Measurements from ENCODE around the gene SERPINA12. TPM values are rescaled to one million over a fixed set of nuclear protein-coding genes. Genes with fewer than 3 reads are reported as not detected.

SERPINA12 gene
- total RNA-seq, 1 donor from 2014 or later: not detected

GRCh38 chr14:94486883-94487282 lies 22.4 kb downstream of the SERPINA12 start:
- Histone ChIP-seq H3K4me2 (ENCODE audit: low read length) (peak overlapping the region; percentile 76), H2AFZ (ENCODE audit: low read depth, low read length) (peak overlapping the region; percentile 75), H3K27ac (ENCODE audit: low read depth, low read length) (no peak overlapping the region), H3K9ac (ENCODE audit: low read length) (peak overlapping the region; percentile 55), H3K79me2 (ENCODE audit: insufficient read depth, low read length) (no peaks in the 10 kb centered on the region), H4K20me1 (ENCODE audit: insufficient read depth, low read length) (no peaks in the 10 kb centered on the region), H3K4me3 (ENCODE audit: insufficient read depth, low read depth, low read length) (no peak overlapping the region), H3K36me3 (ENCODE audit: insufficient read depth, low read length) (no peaks in the 10 kb centered on the region), H3K27me3 (ENCODE audit: insufficient read depth, low read length) (peaks cover 4% of the 10 kb centered on the region), H3K9me3 (ENCODE audit: insufficient read depth, low read depth, low read length) (no peaks in the 10 kb centered on the region), H3K4me1 (ENCODE audit: insufficient read depth, low read length) (peaks cover 30% of the 10 kb centered on the region)
- peaks cover 20% of the 10 kb centered on the region for H3K4me1 Mint-ChIP-seq (ENCODE audit: low read depth, unreplicated experiment)
- DNase-seq (ENCODE audit: low read depth): no peak
- TF ChIP-seq CTCF (IDR thresholded peaks at IDR 0.05; ENCODE audit: insufficient read depth, low read depth, low read length): no peak
- TF ChIP-seq EZH2 (IDR thresholded peaks at IDR 0.05; ENCODE audit: insufficient read depth, low read length): no peak
- H3K4me3 Mint-ChIP-seq (ENCODE audit: unreplicated experiment): no peak overlapping the region
- peaks cover 2% of the 10 kb centered on the region for H3K36me3 Mint-ChIP-seq (ENCODE audit: low read depth, unreplicated experiment)
- H3K27ac Mint-ChIP-seq (ENCODE audit: unreplicated experiment): no peak overlapping the region
- H3K27me3 Mint-ChIP-seq (ENCODE audit: low read depth, unreplicated experiment): peaks cover 17% of the 10 kb centered on the region
- no peaks in the 10 kb centered on the region for H3K9me3 Mint-ChIP-seq (ENCODE audit: unreplicated experiment)
- FAIRE-seq: no peak

- peak overlapping the region; percentile 38 for H3K27ac ChIP-seq (ENCODE audit: low read depth, low read length)
- Mint-ChIP-seq H3K4me1 (ENCODE audit: low read depth, unreplicated experiment) (peaks cover 27% of the 10 kb centered on the region), H3K36me3 (ENCODE audit: low read depth, unreplicated experiment) (peaks cover 2% of the 10 kb centered on the region), H3K4me3 (ENCODE audit: unreplicated experiment) (no peak overlapping the region), H3K9me3 (ENCODE audit: unreplicated experiment) (no peaks in the 10 kb centered on the region), H3K27ac (ENCODE audit: unreplicated experiment) (no peak overlapping the region), H3K27me3 (ENCODE audit: low read depth, unreplicated experiment) (peaks cover 17% of the 10 kb centered on the region)
- H3K9ac ChIP-seq (ENCODE audit: low read length): peak overlapping the region; percentile 55
- H3K4me1 ChIP-seq (ENCODE audit: insufficient read depth, low read length): peaks cover 37% of the 10 kb centered on the region
- DNase-seq (ENCODE audit: low read depth) (peak; percentile 23), FAIRE-seq (no peak)
- H3K27me3 ChIP-seq (ENCODE audit: insufficient read depth, low read length): peaks cover 4% of the 10 kb centered on the region
- H3K4me2 ChIP-seq (ENCODE audit: low read length): peak overlapping the region; percentile 76
- no peaks in the 10 kb centered on the region for H4K20me1 ChIP-seq (ENCODE audit: insufficient read depth, low read length)
- no peaks in the 10 kb centered on the region for H3K9me3 ChIP-seq (ENCODE audit: insufficient read depth, low read depth, low read length)
- TF ChIP-seq EZH2 (IDR thresholded peaks at IDR 0.05; ENCODE audit: insufficient read depth, low read length): no peak
- TF ChIP-seq CTCF (IDR thresholded peaks at IDR 0.05; ENCODE audit: insufficient read depth, low read depth, low read length): peak; percentile 99
- H3K4me3 ChIP-seq (ENCODE audit: insufficient read depth, low read depth, low read length): no peak overlapping the region
- H3K79me2 ChIP-seq (ENCODE audit: insufficient read depth, low read length): no peaks in the 10 kb centered on the region
- H3K36me3 ChIP-seq (ENCODE audit: insufficient read depth, low read length): no peaks in the 10 kb centered on the region
- peak overlapping the region; percentile 75 for H2AFZ ChIP-seq (ENCODE audit: low read depth, low read length)
Observed at GRCh38 chr14:94485944-94486841, 23.1 kb downstream of the SERPINA12 start.

GRCh38 chr14:94484481-94484880 lies 24.8 kb downstream of the SERPINA12 start:
- H3K4me1 ChIP-seq (ENCODE audit: insufficient read depth, low read length): peaks cover 43% of the 10 kb centered on the region
- no peaks in the 10 kb centered on the region for H3K9me3 ChIP-seq (ENCODE audit: insufficient read depth, low read depth, low read length)
- TF ChIP-seq CTCF (IDR thresholded peaks at IDR 0.05; ENCODE audit: insufficient read depth, low read depth, low read length) (no peak), EZH2 (IDR thresholded peaks at IDR 0.05; ENCODE audit: insufficient read depth, low read length) (no peak)
- Mint-ChIP-seq H3K9me3 (ENCODE audit: unreplicated experiment) (no peaks in the 10 kb centered on the region), H3K4me1 (ENCODE audit: low read depth, unreplicated experiment) (peaks cover 33% of the 10 kb centered on the region), H3K4me3 (ENCODE audit: unreplicated experiment) (no peak overlapping the region), H3K27me3 (ENCODE audit: low read depth, unreplicated experiment) (peaks cover 17% of the 10 kb centered on the region), H3K36me3 (ENCODE audit: low read depth, unreplicated experiment) (peaks cover 2% of the 10 kb centered on the region), H3K27ac (ENCODE audit: unreplicated experiment) (no peak overlapping the region)
- no peaks in the 10 kb centered on the region for H3K79me2 ChIP-seq (ENCODE audit: insufficient read depth, low read length)
- H3K9ac ChIP-seq (ENCODE audit: low read length): peak overlapping the region; percentile 63
- no peak overlapping the region for H3K4me3 ChIP-seq (ENCODE audit: insufficient read depth, low read depth, low read length)
- no peak for FAIRE-seq
- no peaks in the 10 kb centered on the region for H3K36me3 ChIP-seq (ENCODE audit: insufficient read depth, low read length)
- H4K20me1 ChIP-seq (ENCODE audit: insufficient read depth, low read length): no peaks in the 10 kb centered on the region
- DNase-seq (ENCODE audit: low read depth): no peak
- H2AFZ ChIP-seq (ENCODE audit: low read depth, low read length): no peak overlapping the region
- H3K27me3 ChIP-seq (ENCODE audit: insufficient read depth, low read length): peaks cover 4% of the 10 kb centered on the region
- H3K4me2 ChIP-seq (ENCODE audit: low read length): peak overlapping the region; percentile 66
- H3K27ac ChIP-seq (ENCODE audit: low read depth, low read length): peak overlapping the region; percentile 88
